Mononuclear cell (primary cell): ENCODE measurements around the gene PPIA. TPM values are rescaled to one million over a fixed set of nuclear protein-coding genes. Genes with fewer than 3 reads are reported as not detected.
"Not testable (repeated sequence)": the region's sequence is repeated elsewhere in the genome, so short reads cannot be mapped to it uniquely, and the experiment has no call there.

Source experiments
- H3K27me3 ChIP-seq: 2 replicates; pipeline ENCODE4 v1.6.0; 2011; ENCODE audit warnings: low read length, control low read depth; ENCODE audit not compliant: insufficient read depth
- H3K4me1 ChIP-seq: 2 replicates; pipeline ENCODE4 v1.5.1; 2011; ENCODE audit warnings: mild to moderate bottlenecking, low read length, control low read depth; ENCODE audit not compliant: insufficient read depth
- H3K4me3 ChIP-seq: 2 replicates; pipeline ENCODE4 v1.5.1; 2011; ENCODE audit warnings: mild to moderate bottlenecking, low read length, moderate library complexity
- H3K9me3 ChIP-seq: 2 replicates; pipeline ENCODE4 v1.5.1; 2011; ENCODE audit warnings: low read depth, mild to moderate bottlenecking, control low read depth, low read length
- total RNA-seq: library from RNA; depleted of rRNA; stranded (reverse); fragments of >200 nt; gene quantifications from one replicate; pipeline ENCODE4 v1.2.3, GENCODE V29; 2012

PPIA gene
- total RNA-seq, 1 donor, result 799 TPM

DNA sequence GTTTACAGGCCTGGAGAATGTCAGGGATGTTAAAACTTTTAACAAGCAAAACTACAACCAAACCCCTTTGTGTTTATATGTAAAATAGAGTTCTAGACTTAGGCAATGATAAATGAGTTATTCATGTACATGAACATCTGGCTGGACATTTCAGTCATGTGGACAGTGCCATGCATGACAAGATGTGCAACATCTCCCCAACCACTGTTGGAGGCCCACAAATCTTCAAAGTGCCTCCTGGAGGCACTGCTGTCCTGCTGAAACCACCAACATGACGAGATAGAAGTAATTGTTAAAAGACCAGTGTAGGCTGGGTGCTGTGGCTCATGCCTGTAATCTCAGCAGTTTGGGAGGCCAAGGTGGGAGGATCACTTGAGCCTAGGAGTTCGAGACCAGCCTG, 18.4 kb downstream of the PPIA start:
- Histone ChIP-seq H3K4me1 (no peaks in the 10 kb centered on the region), H3K9me3 (no peaks in the 10 kb centered on the region), H3K27me3 (no peaks in the 10 kb centered on the region), H3K4me3 (no peak overlapping the region)

DNA sequence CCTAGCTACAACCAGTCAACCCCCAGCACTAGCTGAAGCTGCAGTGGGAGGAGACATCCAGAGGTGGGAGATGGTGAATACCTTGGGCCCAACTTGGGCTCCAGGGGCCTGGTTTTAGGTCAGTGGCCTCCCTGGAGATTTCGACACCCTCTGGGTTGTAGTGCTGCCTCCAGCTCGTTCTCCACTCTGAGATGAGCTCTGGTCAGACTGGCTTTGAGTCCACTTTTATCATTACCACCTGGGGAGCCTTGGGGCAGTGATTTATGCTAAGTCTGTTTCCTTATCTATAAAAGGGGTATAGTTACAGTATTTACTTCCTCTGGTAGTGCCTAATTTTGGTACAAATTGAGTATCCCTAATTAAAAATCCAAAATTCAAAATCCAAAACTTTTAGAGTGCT, 22.8 kb downstream of the PPIA start:
- Histone ChIP-seq H3K9me3 (no peaks in the 10 kb centered on the region), H3K4me1 (peaks cover 6% of the 10 kb centered on the region), H3K27me3 (no peaks in the 10 kb centered on the region), H3K4me3 (no peak overlapping the region)

DNA sequence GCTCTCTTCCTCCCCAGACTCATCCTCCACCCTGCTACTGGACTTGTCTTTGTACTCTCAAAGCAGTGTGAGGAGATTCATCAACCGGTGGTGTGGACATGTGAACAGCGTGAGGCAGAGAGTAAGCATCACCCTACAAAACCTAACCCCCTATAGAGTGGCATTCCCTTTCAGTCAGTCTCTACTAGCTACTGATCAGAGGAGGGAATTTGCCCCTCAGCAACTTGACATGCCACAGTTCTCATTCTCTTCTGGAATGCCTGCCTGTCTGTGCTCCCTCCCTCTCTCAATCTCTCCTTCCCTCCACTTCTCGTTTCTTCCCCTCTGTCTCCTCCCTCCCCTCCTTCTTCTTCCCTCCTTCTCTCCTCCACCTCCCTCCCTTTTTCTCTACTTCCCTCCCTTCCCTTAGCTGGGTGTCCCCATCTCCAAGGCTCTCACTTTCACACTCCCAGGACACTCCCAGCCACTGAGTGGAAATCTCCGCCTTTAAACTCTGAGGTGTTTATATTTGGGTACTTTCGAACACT, 26.8 kb downstream of the PPIA start:
- Histone ChIP-seq H3K4me3 (no peak overlapping the region), H3K9me3 (no peaks in the 10 kb centered on the region), H3K27me3 (no peaks in the 10 kb centered on the region), H3K4me1 (peaks cover 14% of the 10 kb centered on the region)

DNA sequence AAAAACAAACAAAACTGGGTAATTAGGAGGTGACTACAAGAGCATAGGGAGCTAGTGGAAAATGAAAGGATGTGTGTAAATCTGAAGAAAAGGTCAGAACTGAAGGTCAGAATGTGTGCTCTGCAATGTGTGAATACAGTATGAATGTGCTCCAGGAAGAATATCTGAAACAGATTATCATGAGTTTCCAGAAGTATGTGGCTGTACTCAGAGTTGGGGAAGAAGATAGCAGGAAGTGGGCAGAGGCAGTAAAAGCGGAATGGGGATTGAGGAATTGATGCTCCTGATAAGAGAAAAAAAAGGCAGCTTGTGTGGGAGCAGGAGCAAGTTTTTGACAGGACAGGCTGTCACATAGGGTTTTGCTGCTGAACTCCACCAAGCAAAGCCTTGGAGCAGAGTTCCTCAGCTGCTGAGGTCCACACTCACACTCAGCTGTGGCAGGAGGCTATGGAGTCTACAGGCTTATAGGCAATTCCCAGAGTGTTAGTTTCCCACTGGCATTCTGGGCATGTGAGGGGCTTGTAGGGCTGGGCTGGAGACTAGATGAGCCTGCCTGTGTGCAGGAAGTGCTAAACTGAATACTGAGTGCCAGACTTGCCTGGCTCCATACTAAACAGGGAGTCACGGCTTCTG, 28.5 kb downstream of the PPIA start:
- peaks cover 14% of the 10 kb centered on the region for H3K4me1 ChIP-seq
- no peak overlapping the region for H3K4me3 ChIP-seq
- H3K9me3 ChIP-seq, result no peaks in the 10 kb centered on the region
- no peaks in the 10 kb centered on the region for H3K27me3 ChIP-seq

DNA sequence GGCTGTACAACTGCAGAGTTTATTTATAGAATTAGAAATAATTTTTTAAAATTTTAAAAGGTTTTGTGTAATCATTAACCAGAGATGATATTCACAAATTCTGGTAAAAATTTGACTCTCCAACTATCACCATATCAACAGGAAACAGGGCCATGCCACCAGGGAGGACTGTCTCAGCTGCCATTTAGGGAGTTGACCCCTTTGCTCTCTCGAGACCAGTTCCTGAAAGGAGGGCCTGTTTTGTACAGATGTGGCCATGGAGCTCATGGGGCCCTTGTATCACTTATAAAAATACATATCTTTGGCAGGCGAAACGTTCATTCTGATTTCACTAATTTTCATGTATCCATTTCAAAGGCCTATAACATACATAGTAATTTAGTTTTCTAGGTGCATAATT, 31.1 kb downstream of the PPIA start:
- no peak overlapping the region for H3K4me3 ChIP-seq
- H3K9me3 ChIP-seq, result no peaks in the 10 kb centered on the region
- peaks cover 14% of the 10 kb centered on the region for H3K4me1 ChIP-seq
- no peaks in the 10 kb centered on the region for H3K27me3 ChIP-seq

DNA sequence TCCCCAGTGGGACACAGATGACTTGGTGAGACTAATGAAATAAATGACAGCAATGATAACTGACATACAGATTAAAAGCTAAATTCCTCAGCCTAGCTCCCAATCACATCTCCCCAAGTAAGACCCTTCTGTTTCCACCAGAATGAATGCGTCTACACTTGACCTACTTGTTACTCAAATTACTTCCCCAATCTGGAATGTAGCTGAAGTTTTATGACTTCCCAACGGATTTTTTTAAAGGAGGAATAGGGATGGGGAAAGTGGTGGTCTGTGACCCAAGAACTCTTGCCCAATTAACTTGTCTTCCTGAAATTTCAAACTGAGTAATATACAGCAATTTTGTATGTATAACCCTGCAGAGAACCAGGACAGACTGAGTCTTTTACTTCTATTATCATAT, 42.3 kb downstream of the PPIA start:
- no peaks in the 10 kb centered on the region for H3K27me3 ChIP-seq
- H3K9me3 ChIP-seq, result no peaks in the 10 kb centered on the region
- no peak overlapping the region for H3K4me3 ChIP-seq
- peaks cover 14% of the 10 kb centered on the region for H3K4me1 ChIP-seq

DNA sequence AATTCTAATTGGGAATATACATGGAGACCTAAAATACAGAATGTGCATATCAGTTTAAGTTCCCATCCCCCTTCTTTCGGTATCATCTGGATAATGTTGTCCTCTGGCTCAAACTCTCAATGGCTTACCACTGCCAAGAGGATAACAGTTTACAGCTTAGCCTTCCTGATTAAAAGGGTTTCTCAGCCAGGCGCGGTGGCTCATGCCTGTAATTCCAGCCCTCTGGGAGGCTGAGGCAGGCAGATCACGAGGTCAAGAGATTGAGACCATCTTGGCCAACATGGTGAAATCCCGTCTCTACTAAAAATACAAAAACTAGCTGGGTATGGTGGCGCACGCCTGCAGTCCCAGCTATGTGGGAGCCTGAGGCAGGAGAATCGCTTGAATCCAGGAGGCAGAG, 46.2 kb downstream of the PPIA start:
- not testable (repeated sequence) for H3K27me3 ChIP-seq, H3K4me3 ChIP-seq, H3K9me3 ChIP-seq
- peaks cover 33% of the 10 kb centered on the region for H3K4me1 ChIP-seq

DNA sequence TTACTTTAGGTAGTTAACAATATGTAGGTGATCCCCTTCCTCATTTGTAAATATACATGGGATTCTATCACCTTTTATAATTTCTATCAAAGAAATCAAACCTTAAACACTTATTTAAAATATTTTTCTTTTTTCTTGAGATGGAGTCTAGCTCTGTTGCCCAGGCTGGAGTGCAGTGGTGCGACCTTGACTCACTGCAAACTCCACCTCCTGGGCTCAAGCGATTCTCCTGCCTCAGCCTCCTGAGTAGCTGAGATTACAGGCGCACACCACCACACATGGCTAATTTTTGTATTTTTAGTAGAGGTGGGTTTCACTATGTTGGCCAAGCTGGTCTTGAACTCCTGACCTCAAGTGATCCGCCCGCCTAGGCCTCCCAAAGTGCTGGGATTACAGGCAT, 47.0 kb downstream of the PPIA start:
- H3K27me3 ChIP-seq, H3K4me3 ChIP-seq, H3K9me3 ChIP-seq: not testable (repeated sequence)
- peaks cover 34% of the 10 kb centered on the region for H3K4me1 ChIP-seq

DNA sequence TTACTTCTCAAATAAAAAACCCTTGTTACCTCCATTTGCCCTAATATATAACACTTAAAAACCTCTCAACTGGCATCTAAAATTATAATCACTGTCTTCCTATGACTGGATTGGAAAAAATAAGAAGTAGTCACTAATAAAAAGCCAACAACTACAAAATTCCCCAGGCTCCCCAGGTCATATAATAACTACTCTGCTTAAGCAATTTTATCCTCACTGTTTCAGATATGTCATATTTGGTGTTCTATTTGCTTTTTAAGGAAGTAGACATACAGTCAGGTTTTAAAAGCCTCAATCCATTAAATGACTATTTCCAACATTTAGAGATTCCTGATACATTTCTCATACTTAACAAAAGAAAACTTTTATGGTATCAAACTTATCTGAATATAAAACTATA, 49.0 kb downstream of the PPIA start:
- Histone ChIP-seq H3K9me3 (no peaks in the 10 kb centered on the region), H3K27me3 (no peaks in the 10 kb centered on the region), H3K4me1 (peaks cover 51% of the 10 kb centered on the region), H3K4me3 (no peak overlapping the region)

DNA sequence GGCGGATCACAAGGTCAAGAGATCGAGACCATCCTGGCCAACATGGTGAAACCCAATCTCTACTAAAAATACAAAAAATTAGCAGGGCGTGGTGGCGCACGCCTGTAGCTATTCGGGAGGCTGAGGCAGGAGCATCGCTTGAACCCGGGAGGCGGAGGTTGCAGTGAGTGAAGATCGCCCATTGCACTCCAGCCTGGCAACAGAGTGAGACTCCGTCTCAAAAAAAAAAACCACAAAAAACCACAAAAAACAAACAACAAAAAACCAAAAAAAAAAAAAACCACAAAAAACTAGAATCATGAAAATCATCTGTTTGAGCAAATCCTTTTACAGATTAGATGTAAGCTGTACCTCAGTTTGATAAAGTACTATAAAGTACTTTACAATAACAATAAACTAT, 49.9 kb downstream of the PPIA start:
- peak overlapping the region; percentile 75 for H3K4me3 ChIP-seq
- not testable (repeated sequence) for H3K9me3 ChIP-seq, H3K27me3 ChIP-seq
- H3K4me1 ChIP-seq, result peaks cover 44% of the 10 kb centered on the region

DNA sequence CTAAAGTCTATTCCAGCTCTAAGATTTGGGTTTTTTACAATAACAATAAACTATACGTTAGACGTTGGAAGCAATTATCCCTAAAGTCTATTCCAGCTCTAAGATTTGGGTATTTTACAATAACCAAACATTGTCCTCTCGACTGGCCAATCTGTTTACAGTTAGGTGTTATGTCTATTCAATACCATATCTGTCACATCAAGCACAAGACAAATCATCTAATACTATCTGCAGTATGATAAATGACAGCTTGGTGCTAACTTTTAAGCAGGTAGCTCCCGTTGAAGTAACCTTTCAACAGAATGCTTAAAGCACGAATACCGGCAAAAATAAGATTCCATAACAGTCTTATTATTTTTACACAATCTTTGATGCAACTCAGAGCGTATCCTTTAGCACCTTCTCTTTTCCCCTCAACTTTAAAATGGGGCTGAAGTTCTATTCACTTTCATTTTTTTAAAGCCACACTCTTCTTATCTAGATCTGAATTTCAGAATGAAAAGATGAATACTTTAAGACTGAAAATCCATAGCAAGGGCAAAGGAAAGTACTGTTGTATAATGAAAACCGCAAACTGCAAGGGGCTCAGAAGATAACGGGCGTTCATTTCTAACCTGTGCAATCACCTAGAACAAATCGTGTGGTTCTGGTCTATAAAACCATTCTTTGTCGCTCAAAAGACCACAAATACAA, 50.5 kb downstream of the PPIA start:
- H3K4me1 ChIP-seq, result peaks cover 38% of the 10 kb centered on the region
- no peaks in the 10 kb centered on the region for H3K27me3 ChIP-seq
- no peaks in the 10 kb centered on the region for H3K9me3 ChIP-seq
- peak overlapping the region; percentile 75 for H3K4me3 ChIP-seq

DNA sequence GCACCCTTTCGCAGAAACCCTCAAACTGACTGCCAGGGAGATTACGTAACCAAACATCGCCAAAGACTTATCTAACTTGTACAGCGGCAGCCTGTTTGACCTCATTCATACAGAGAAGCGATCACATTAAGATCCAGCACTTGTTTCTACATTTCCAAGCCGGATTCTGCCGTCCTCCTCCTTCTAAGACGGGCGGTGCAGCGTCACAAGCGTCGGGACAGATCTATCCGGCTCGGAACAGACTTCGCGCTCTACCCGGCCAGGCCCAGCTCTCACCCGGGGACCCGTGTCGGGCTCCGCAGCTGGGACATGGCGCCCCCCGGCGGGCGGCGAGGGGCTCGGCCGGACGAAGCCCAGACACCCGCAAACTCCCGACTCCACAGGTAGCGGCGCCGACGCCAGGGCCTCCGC, 51.0 kb downstream of the PPIA start:
- Histone ChIP-seq H3K4me3 (peak overlapping the region; percentile 75), H3K4me1 (peaks cover 36% of the 10 kb centered on the region), H3K9me3 (no peaks in the 10 kb centered on the region), H3K27me3 (no peaks in the 10 kb centered on the region)

DNA sequence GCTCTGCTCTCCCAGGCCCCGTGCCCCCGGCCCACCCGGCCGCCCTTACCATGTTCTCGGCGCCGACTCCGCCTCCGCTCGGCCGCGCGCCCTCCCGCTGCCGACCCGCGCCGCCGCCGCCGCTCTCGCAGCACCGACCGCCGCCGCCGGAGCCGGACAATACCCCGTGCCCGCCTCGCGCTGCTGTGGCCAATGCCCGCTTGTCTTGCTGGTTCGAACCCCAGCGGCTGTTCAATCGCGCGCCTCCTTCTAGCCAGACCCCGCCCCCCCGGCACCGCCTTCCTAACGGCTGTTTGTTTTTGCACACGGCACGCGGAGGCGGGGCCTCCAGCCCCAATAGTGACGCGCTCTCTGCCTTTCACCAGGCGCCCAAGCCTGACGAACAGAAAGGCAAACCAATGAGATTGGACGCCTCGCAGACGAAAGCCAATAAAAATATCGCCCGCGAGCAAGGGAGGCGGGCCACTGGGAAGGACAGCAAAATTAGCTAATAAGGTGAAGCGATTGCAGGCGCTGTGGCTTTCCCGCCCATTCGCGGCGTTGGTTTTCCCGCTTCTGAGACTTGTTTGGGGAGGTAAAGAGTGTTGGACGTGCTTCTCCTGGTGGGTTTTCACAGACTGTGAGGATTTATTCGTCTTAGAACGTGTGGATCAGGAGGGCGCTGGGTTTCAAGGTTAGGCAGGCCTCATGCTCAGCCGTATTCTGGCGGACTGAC, 51.6 kb downstream of the PPIA start, which contains the start of gene H2AZ2:
Gene H2AZ2 (minus strand): TSS at position 168 of the 715 bp plus-strand sequence. CDS start 116 bp downstream, at position 52.
- H3K4me1 ChIP-seq, result peaks cover 36% of the 10 kb centered on the region
- H3K27me3 ChIP-seq, result no peaks in the 10 kb centered on the region
- H3K9me3 ChIP-seq, result no peaks in the 10 kb centered on the region
- peak within 1 kb of the TSS; percentile 75 for H3K4me3 ChIP-seq

DNA sequence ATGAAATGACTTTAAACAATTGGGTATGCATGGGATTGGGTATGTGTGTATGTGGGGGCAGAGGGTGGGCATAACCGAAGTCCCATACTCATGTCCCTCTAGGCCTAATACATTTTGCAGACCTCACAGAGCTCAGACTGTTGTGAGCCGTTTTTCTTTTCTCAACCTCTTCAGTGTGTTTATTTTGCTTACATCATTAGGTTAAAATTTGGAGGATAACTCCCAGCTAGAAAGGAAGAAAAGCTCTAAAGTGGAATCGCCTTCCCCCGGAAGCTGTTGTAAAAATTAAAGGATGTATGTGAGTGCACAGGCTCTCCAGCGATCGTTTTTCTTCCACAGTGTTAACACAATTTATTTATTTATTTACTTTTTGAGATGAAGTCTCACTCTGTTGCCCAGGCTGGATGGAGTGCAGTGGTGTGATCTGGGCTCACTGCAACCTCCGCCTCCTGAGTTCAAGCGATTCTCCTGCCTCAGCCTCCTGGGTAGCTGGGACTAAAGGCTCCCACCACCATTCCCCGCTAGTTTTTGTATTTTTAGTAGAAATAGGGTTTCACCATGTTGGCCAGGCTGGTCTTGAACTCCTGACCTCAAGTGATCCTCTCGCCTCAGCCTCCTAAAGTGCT, 52.9 kb downstream of the PPIA start:
- H3K4me3 ChIP-seq, result no peak overlapping the region

More for the DNA sequence above, 52.9 kb downstream of the PPIA start:
- H3K4me1 ChIP-seq, result peaks cover 34% of the 10 kb centered on the region
- H3K9me3 ChIP-seq, result no peaks in the 10 kb centered on the region
- no peaks in the 10 kb centered on the region for H3K27me3 ChIP-seq
